Breast epithelium (tissue), 3 donors: Measurements from ENCODE around the gene BAD.

ENCODE experiments used
- POLR2AphosphoS5 ChIP-seq, 3 donors: sonication (generic); formaldehyde crosslinking; IDR thresholded peaks; one replicate each; pipeline ENCODE4 v1.6.1; 2017; ENCODE audit warnings: antibody characterized with exemption in 3 of 3
- TF ChIP-seq, protein P1 (sequence below), 3 donors: fragments of 450-650 bp; IDR thresholded peaks; one replicate each; pipeline ENCODE4 v1.5.1; 2016 to 2017; ENCODE audit warnings: antibody characterized with exemption in 3 of 3, mild to moderate bottlenecking in 3 of 3, moderate library complexity in 3 of 3

DNA sequence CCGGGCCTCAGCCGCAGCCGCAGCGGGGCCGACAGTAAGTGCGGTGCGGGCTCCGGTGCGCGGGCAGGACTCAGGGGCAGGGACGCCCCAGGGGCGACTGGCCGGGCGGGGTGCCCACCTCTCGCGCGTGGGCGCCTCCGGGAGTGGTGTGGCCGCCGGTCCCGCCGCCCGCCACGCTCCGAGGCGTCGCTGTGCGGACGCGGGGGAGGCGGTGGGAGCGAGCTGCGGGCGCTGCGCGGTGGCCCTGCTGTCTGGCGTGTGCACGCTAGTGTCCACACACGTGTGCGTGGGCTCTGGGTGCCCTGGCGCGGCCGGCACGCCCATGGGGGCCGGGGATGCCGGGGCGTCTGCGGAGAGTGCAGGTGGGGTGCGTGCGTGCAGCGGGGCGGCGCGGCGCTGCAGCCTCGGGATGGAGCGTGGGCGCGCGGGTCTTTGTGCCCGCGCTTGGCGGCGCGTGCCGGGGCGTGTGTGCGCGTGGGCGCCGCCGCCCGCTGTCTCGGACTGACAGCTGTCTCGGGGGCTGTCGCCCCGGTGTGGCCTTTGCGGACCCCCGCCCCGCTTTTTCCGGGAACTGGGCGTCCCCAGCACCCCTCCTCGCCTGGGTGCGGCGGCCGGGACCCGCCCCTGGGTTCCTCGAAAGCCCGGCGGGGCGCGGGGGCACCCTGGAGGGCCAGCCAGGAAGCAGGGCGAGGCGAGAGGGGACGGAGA lies 7.4 kb upstream of the BAD start:
- TF ChIP-seq, protein P1, sequence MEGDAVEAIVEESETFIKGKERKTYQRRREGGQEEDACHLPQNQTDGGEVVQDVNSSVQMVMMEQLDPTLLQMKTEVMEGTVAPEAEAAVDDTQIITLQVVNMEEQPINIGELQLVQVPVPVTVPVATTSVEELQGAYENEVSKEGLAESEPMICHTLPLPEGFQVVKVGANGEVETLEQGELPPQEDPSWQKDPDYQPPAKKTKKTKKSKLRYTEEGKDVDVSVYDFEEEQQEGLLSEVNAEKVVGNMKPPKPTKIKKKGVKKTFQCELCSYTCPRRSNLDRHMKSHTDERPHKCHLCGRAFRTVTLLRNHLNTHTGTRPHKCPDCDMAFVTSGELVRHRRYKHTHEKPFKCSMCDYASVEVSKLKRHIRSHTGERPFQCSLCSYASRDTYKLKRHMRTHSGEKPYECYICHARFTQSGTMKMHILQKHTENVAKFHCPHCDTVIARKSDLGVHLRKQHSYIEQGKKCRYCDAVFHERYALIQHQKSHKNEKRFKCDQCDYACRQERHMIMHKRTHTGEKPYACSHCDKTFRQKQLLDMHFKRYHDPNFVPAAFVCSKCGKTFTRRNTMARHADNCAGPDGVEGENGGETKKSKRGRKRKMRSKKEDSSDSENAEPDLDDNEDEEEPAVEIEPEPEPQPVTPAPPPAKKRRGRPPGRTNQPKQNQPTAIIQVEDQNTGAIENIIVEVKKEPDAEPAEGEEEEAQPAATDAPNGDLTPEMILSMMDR (IDR thresholded peaks at IDR 0.05), result no peak
- TF ChIP-seq POLR2AphosphoS5 (IDR thresholded peaks at IDR 0.05), result no peak
